Measurements from ENCODE around the gene ZNF677. TPM values are rescaled to one million over a fixed set of nuclear protein-coding genes. Genes with fewer than 3 reads are reported as not detected.
"Not testable (repeated sequence)": the region's sequence is repeated elsewhere in the genome, so short reads cannot be mapped to it uniquely, and the experiment has no call there.

The ZNF677 gene
- total RNA-seq (15.7 and 25.3 TPM in 2 replicates), polyA plus RNA-seq (21.9 and 26.0 TPM in 2 replicates), polyA minus RNA-seq (ENCODE audit: low replicate concordance) (4.0 and 6.7 TPM in 2 replicates)
- 11.4 and 12.1 TPM in 2 replicates for polyA plus RNA-seq (2012)

GRCh38 chr19:53254411-53255341 is at the start of gene ZNF677:
Gene ZNF677, minus strand, starts transcription at chr19:53254873. Its CDS starts 3,323 bp downstream, at chr19:53251550.
- H3K27ac ChIP-seq (ENCODE audit: insufficient read depth, low read length) = peak within 1 kb of the TSS; percentile 90
- TF ChIP-seq EZH2 (IDR thresholded peaks at IDR 0.05; ENCODE audit: low read length, missing control alignments) (no peak), CTCF (conservative IDR thresholded peaks at IDR 0.05 in 1 of 2, IDR thresholded peaks at IDR 0.05 in 1 of 2; ENCODE audit: low read depth in 1 of 2, low read length in 2 of 2) (no peak)
- no peaks in the 10 kb centered on the region for H4K20me1 ChIP-seq (ENCODE audit: control insufficient read depth, extremely low read depth, insufficient read depth, low read length)
- H3K36me3 ChIP-seq (ENCODE audit: control insufficient read depth, insufficient read depth, low read length) = no peaks in the 10 kb centered on the region
- H3K4me2 ChIP-seq (ENCODE audit: extremely low read depth, insufficient read depth, low read length) = peak within 1 kb of the TSS; percentile 88
- peak within 1 kb of the TSS; percentile 81 for H3K9ac ChIP-seq (ENCODE audit: insufficient read depth, low read length)
- peak; percentile 81 to 90 for DNase-seq (ENCODE audit: low read depth in 2 of 2)
- H3K79me2 ChIP-seq (ENCODE audit: control insufficient read depth, insufficient read depth, low read length) = no peaks in the 10 kb centered on the region
- no peaks in the 10 kb centered on the region for H3K4me1 ChIP-seq (ENCODE audit: control insufficient read depth, extremely low read depth, insufficient read depth, low read length)
- no peaks in the 10 kb centered on the region for H3K9me3 ChIP-seq (ENCODE audit: control insufficient read depth, insufficient read depth, low read depth, low read length)
- peak within 1 kb of the TSS; percentile 98 for H2AFZ ChIP-seq (ENCODE audit: low read length)
- peak within 1 kb of the TSS; percentile 71 to 96 (median 89) for H3K4me3 ChIP-seq (replicated peaks in 1 of 4; ENCODE audit: control extremely low read depth in 1 of 4, insufficient read depth in 1 of 4, low read depth in 3 of 4, low read length in 4 of 4)
- no peaks in the 10 kb centered on the region for H3K27me3 ChIP-seq (ENCODE audit: control insufficient read depth, insufficient read depth, low read length)

- H2AFZ ChIP-seq (ENCODE audit: low read length); H3K36me3 ChIP-seq (ENCODE audit: control insufficient read depth, insufficient read depth, low read length); H3K4me1 ChIP-seq (ENCODE audit: control insufficient read depth, extremely low read depth, insufficient read depth, low read length); DNase-seq (ENCODE audit: low read depth in 2 of 2); H4K20me1 ChIP-seq (ENCODE audit: control insufficient read depth, extremely low read depth, insufficient read depth, low read length); H3K79me2 ChIP-seq (ENCODE audit: control insufficient read depth, insufficient read depth, low read length); H3K27me3 ChIP-seq (ENCODE audit: control insufficient read depth, insufficient read depth, low read length); H3K4me2 ChIP-seq (ENCODE audit: extremely low read depth, insufficient read depth, low read length); H3K4me3 ChIP-seq (replicated peaks in 1 of 4; ENCODE audit: control extremely low read depth in 1 of 4, insufficient read depth in 1 of 4, low read depth in 3 of 4, low read length in 4 of 4); H3K9me3 ChIP-seq (ENCODE audit: control insufficient read depth, insufficient read depth, low read depth, low read length); H3K27ac ChIP-seq (ENCODE audit: insufficient read depth, low read length); H3K9ac ChIP-seq (ENCODE audit: insufficient read depth, low read length): not testable (repeated sequence)
Observed at GRCh38 chr19:53301341-53301740, 46.7 kb upstream of the ZNF677 start.

GRCh38 chr19:53294786-53295441 is 40.2 kb upstream of the ZNF677 start:
- no peaks in the 10 kb centered on the region for H3K79me2 ChIP-seq (ENCODE audit: control insufficient read depth, insufficient read depth, low read length)
- no peak for TF ChIP-seq CTCF (conservative IDR thresholded peaks at IDR 0.05 in 1 of 2, IDR thresholded peaks at IDR 0.05 in 1 of 2; ENCODE audit: low read depth in 1 of 2, low read length in 2 of 2)
- TF ChIP-seq EZH2 (IDR thresholded peaks at IDR 0.05; ENCODE audit: low read length, missing control alignments) = no peak
- no peak overlapping the region for H3K9ac ChIP-seq (ENCODE audit: insufficient read depth, low read length)
- H3K27ac ChIP-seq (ENCODE audit: insufficient read depth, low read length) = no peak overlapping the region
- no peak overlapping the region for H2AFZ ChIP-seq (ENCODE audit: low read length)
- DNase-seq (ENCODE audit: low read depth in 2 of 2) = peak; percentile 6 to 7
- H4K20me1 ChIP-seq (ENCODE audit: control insufficient read depth, extremely low read depth, insufficient read depth, low read length) = no peaks in the 10 kb centered on the region
- no peaks in the 10 kb centered on the region for H3K9me3 ChIP-seq (ENCODE audit: control insufficient read depth, insufficient read depth, low read depth, low read length)
- H3K4me3 ChIP-seq (replicated peaks in 1 of 4; ENCODE audit: control extremely low read depth in 1 of 4, insufficient read depth in 1 of 4, low read depth in 3 of 4, low read length in 4 of 4) = no peak overlapping the region
- H3K36me3 ChIP-seq (ENCODE audit: control insufficient read depth, insufficient read depth, low read length) = no peaks in the 10 kb centered on the region
- no peak overlapping the region for H3K4me2 ChIP-seq (ENCODE audit: extremely low read depth, insufficient read depth, low read length)
- no peaks in the 10 kb centered on the region for H3K27me3 ChIP-seq (ENCODE audit: control insufficient read depth, insufficient read depth, low read length)
- no peaks in the 10 kb centered on the region for H3K4me1 ChIP-seq (ENCODE audit: control insufficient read depth, extremely low read depth, insufficient read depth, low read length)

Data from fibroblast of lung (primary cell).